ENCODE results near the gene ZNF814. TPM values are rescaled to one million over a fixed set of nuclear protein-coding genes. Genes with fewer than 3 reads are reported as not detected.
"Not testable (repeated sequence)": the region's sequence is repeated elsewhere in the genome, so short reads cannot be mapped to it uniquely, and the experiment has no call there.

The ZNF814 gene
- total RNA-seq, 1 experiment from 2014 or later: 44.3 TPM

- TF ChIP-seq EZH2 (IDR thresholded peaks at IDR 0.05; ENCODE audit: borderline replicate concordance, low read depth, low read length, poor library complexity, severe bottlenecking) (no peak), CTCF (conservative IDR thresholded peaks at IDR 0.05; ENCODE audit: low read depth, low read length) (no peak)
- CTCF ChIA-PET: interaction anchor here (0.6 kb wide), 1 partner anchor 23 kb away, joined by 8 read pairs; no protein-coding TSS in a partner anchor
- no peaks in the 10 kb centered on the region for H3K4me1 ChIP-seq (ENCODE audit: insufficient read depth, low read length, poor library complexity, severe bottlenecking)
- H3K4me3 ChIP-seq (ENCODE audit: low read depth, low read length, poor library complexity, severe bottlenecking): no peak overlapping the region
- H3K9me3 ChIP-seq (ENCODE audit: low read depth, low read length, poor library complexity, severe bottlenecking): no peaks in the 10 kb centered on the region
- no peaks in the 10 kb centered on the region for H3K27me3 ChIP-seq (replicated peaks; ENCODE audit: insufficient read depth, low read depth, low read length, poor library complexity)
- intact Hi-C loops (cut with micrococcal nuclease; ENCODE audit: unreplicated experiment): no loop called here
- H3K36me3 ChIP-seq (ENCODE audit: insufficient read depth, low read length, poor library complexity, severe bottlenecking): no peaks in the 10 kb centered on the region
- H3K27ac ChIP-seq (ENCODE audit: low read depth, low read length, poor library complexity, severe bottlenecking): no peak overlapping the region
- POLR2A ChIA-PET (ENCODE audit: low non-redundant PET): no interaction called here
- no TSS peak for BruUV-seq (replicated peaks)
- no peak for DNase-seq (ENCODE audit: low spot score)
These were observed 59.5 kb downstream of the ZNF814 start for GRCh38 chr19:57829316-57829715.

GRCh38 chr19:57825511-57825910 lies 63.3 kb downstream of the ZNF814 start:
- ChIA-PET POLR2A (ENCODE audit: low non-redundant PET) (no interaction called here), CTCF (no interaction called here)
- no peak for DNase-seq (ENCODE audit: low spot score)
- Histone ChIP-seq H3K9me3 (ENCODE audit: low read depth, low read length, poor library complexity, severe bottlenecking) (no peaks in the 10 kb centered on the region), H3K36me3 (ENCODE audit: insufficient read depth, low read length, poor library complexity, severe bottlenecking) (peaks cover 2% of the 10 kb centered on the region), H3K27ac (ENCODE audit: low read depth, low read length, poor library complexity, severe bottlenecking) (no peak overlapping the region), H3K27me3 (replicated peaks; ENCODE audit: insufficient read depth, low read depth, low read length, poor library complexity) (no peaks in the 10 kb centered on the region), H3K4me1 (ENCODE audit: insufficient read depth, low read length, poor library complexity, severe bottlenecking) (no peaks in the 10 kb centered on the region), H3K4me3 (ENCODE audit: low read depth, low read length, poor library complexity, severe bottlenecking) (no peak overlapping the region)
- TF ChIP-seq EZH2 (IDR thresholded peaks at IDR 0.05; ENCODE audit: borderline replicate concordance, low read depth, low read length, poor library complexity, severe bottlenecking) (no peak), CTCF (conservative IDR thresholded peaks at IDR 0.05; ENCODE audit: low read depth, low read length) (no peak)
- intact Hi-C loops (cut with micrococcal nuclease; ENCODE audit: unreplicated experiment): no loop called here
- no TSS peak for BruUV-seq (replicated peaks)

GRCh38 chr19:57823608-57824007 lies 65.2 kb downstream of the ZNF814 start:
- H3K36me3 ChIP-seq (ENCODE audit: insufficient read depth, low read length, poor library complexity, severe bottlenecking); H3K4me3 ChIP-seq (ENCODE audit: low read depth, low read length, poor library complexity, severe bottlenecking); DNase-seq (ENCODE audit: low spot score); H3K9me3 ChIP-seq (ENCODE audit: low read depth, low read length, poor library complexity, severe bottlenecking); H3K27me3 ChIP-seq (replicated peaks; ENCODE audit: insufficient read depth, low read depth, low read length, poor library complexity); POLR2A ChIA-PET (ENCODE audit: low non-redundant PET); CTCF ChIA-PET; H3K27ac ChIP-seq (ENCODE audit: low read depth, low read length, poor library complexity, severe bottlenecking); BruUV-seq (replicated peaks); H3K4me1 ChIP-seq (ENCODE audit: insufficient read depth, low read length, poor library complexity, severe bottlenecking): not testable (repeated sequence)
- intact Hi-C loops (cut with micrococcal nuclease; ENCODE audit: unreplicated experiment): loop anchor here (5.0 kb wide), 1 partner anchor 194 kb away; no protein-coding TSS in a partner anchor

GRCh38 chr19:57823155-57823554 lies 65.7 kb downstream of the ZNF814 start:
- H3K36me3 ChIP-seq (ENCODE audit: insufficient read depth, low read length, poor library complexity, severe bottlenecking); H3K9me3 ChIP-seq (ENCODE audit: low read depth, low read length, poor library complexity, severe bottlenecking); DNase-seq (ENCODE audit: low spot score); CTCF ChIA-PET; H3K4me1 ChIP-seq (ENCODE audit: insufficient read depth, low read length, poor library complexity, severe bottlenecking); H3K4me3 ChIP-seq (ENCODE audit: low read depth, low read length, poor library complexity, severe bottlenecking); H3K27me3 ChIP-seq (replicated peaks; ENCODE audit: insufficient read depth, low read depth, low read length, poor library complexity); POLR2A ChIA-PET (ENCODE audit: low non-redundant PET); BruUV-seq (replicated peaks); H3K27ac ChIP-seq (ENCODE audit: low read depth, low read length, poor library complexity, severe bottlenecking): not testable (repeated sequence)
- intact Hi-C loops (cut with micrococcal nuclease; ENCODE audit: unreplicated experiment): loop anchor here (5.0 kb wide), 1 partner anchor 194 kb away; no protein-coding TSS in a partner anchor

- H3K36me3 ChIP-seq (ENCODE audit: insufficient read depth, low read length, poor library complexity, severe bottlenecking); H3K27me3 ChIP-seq (replicated peaks; ENCODE audit: insufficient read depth, low read depth, low read length, poor library complexity); DNase-seq (ENCODE audit: low spot score); H3K4me3 ChIP-seq (ENCODE audit: low read depth, low read length, poor library complexity, severe bottlenecking); POLR2A ChIA-PET (ENCODE audit: low non-redundant PET); CTCF ChIA-PET; H3K27ac ChIP-seq (ENCODE audit: low read depth, low read length, poor library complexity, severe bottlenecking); H3K9me3 ChIP-seq (ENCODE audit: low read depth, low read length, poor library complexity, severe bottlenecking); BruUV-seq (replicated peaks); H3K4me1 ChIP-seq (ENCODE audit: insufficient read depth, low read length, poor library complexity, severe bottlenecking): not testable (repeated sequence)
- intact Hi-C loops (cut with micrococcal nuclease; ENCODE audit: unreplicated experiment): loop anchor here (5.0 kb wide), 1 partner anchor 196 kb away; no protein-coding TSS in a partner anchor
These were observed 67.3 kb downstream of the ZNF814 start for GRCh38 chr19:57821501-57821900.

GRCh38 chr19:57821095-57821494 lies 67.7 kb downstream of the ZNF814 start:
- H3K4me1 ChIP-seq (ENCODE audit: insufficient read depth, low read length, poor library complexity, severe bottlenecking); H3K27ac ChIP-seq (ENCODE audit: low read depth, low read length, poor library complexity, severe bottlenecking); POLR2A ChIA-PET (ENCODE audit: low non-redundant PET); H3K27me3 ChIP-seq (replicated peaks; ENCODE audit: insufficient read depth, low read depth, low read length, poor library complexity); H3K9me3 ChIP-seq (ENCODE audit: low read depth, low read length, poor library complexity, severe bottlenecking); DNase-seq (ENCODE audit: low spot score); H3K36me3 ChIP-seq (ENCODE audit: insufficient read depth, low read length, poor library complexity, severe bottlenecking); BruUV-seq (replicated peaks); CTCF ChIA-PET: not testable (repeated sequence)
- intact Hi-C loops (cut with micrococcal nuclease; ENCODE audit: unreplicated experiment): loop anchor here (5.0 kb wide), 1 partner anchor 196 kb away; no protein-coding TSS in a partner anchor
- H3K4me3 ChIP-seq (ENCODE audit: low read depth, low read length, poor library complexity, severe bottlenecking): peak overlapping the region; percentile 80

Data from A673 (cell line).